ENCODE results near the gene ARFRP1.

DNA sequence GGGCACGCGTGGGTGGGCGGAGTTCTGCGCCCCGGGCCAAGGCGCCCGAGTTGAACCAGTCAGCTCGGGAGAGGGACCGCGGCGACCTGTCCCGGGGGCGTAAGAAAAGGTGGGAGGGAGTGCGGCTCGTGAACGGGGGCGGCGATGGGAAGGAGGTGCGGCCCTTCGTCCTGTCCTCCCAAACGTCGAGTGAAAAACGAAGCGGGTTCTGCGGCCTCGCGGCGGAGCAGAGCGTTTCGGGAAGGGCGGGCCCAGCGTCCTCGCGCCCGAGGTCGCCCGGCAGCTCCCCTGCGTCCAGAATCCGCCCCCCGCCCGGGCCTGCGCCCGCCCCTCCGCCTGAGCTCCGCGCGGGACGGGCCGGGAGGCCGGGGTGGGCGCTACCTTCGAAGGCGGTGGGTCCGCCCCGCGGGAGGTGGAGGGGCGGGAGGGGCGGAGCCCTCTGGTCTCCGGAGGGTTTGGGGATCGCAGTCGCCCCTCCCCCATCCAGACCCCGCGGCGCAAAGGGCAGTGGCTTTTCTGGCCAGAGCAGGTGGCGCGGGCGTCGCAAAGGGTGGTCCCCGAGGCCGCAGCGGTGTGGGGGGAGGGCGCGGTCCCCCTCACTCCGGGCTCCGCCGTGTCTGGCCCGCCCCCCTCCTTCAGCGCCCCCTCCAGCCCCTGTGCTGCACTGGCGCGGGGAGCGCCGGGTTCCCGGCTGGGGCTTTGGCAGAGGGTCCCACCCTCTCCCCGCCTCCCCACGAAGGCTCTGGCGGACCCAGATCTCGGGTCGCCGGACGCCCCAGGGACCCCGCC is 55.4 kb downstream of the ARFRP1 start:
- TF ChIP-seq EZH2 (IDR thresholded peaks at IDR 0.05; ENCODE audit: borderline replicate concordance, low read length) = no peak
- TF ChIP-seq, protein P1, sequence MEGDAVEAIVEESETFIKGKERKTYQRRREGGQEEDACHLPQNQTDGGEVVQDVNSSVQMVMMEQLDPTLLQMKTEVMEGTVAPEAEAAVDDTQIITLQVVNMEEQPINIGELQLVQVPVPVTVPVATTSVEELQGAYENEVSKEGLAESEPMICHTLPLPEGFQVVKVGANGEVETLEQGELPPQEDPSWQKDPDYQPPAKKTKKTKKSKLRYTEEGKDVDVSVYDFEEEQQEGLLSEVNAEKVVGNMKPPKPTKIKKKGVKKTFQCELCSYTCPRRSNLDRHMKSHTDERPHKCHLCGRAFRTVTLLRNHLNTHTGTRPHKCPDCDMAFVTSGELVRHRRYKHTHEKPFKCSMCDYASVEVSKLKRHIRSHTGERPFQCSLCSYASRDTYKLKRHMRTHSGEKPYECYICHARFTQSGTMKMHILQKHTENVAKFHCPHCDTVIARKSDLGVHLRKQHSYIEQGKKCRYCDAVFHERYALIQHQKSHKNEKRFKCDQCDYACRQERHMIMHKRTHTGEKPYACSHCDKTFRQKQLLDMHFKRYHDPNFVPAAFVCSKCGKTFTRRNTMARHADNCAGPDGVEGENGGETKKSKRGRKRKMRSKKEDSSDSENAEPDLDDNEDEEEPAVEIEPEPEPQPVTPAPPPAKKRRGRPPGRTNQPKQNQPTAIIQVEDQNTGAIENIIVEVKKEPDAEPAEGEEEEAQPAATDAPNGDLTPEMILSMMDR (IDR thresholded peaks at IDR 0.05; ENCODE audit: low read length) = no peak
